ENCODE results near the gene SCTR. TPM values are rescaled to one million over a fixed set of nuclear protein-coding genes. Genes with fewer than 3 reads are reported as not detected.

SCTR gene
- total and polyA plus RNA-seq, 2 of the 13 experiments (the other 11 are each of a cell fraction or from before 2014, with no cell fraction given), result not detected

DNA sequence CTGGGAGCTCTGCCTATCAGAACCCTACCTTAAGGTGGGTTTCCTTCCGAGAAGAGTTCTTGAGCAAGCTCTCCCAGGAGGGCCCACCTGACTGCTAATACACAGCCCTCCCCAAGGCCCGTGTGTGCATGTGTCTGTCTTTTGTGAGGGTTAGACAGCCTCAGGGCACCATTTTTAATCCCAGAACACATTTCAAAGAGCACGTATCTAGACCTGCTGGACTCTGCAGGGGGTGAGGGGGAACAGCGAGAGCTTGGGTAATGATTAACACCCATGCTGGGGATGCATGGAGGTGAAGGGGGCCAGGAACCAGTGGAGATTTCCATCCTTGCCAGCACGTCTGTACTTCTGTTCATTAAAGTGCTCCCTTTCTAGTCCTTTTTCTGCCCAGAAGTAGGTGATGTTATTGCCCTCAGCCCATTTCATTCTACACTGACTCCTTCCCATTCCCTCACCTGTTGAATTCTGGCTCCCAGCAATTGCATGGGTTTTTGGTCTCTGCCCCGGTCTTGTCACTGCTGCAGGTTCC, 86.1 kb downstream of the SCTR start (continued):
- TF ChIP-seq, protein P1, sequence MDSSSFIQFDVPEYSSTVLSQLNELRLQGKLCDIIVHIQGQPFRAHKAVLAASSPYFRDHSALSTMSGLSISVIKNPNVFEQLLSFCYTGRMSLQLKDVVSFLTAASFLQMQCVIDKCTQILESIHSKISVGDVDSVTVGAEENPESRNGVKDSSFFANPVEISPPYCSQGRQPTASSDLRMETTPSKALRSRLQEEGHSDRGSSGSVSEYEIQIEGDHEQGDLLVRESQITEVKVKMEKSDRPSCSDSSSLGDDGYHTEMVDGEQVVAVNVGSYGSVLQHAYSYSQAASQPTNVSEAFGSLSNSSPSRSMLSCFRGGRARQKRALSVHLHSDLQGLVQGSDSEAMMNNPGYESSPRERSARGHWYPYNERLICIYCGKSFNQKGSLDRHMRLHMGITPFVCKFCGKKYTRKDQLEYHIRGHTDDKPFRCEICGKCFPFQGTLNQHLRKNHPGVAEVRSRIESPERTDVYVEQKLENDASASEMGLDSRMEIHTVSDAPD (CRISPR knock-in tag; IDR thresholded peaks at IDR 0.05), result no peak
- TF ChIP-seq PLRG1 (conservative IDR thresholded peaks at IDR 0.05), result no peak
- peak; percentile 57; the same call in 1 of the 2 replicates for TF ChIP-seq TOPORS (CRISPR knock-in tag; IDR thresholded peaks at IDR 0.05)
- peak; percentile 58 for TF ChIP-seq ELF3 (CRISPR knock-in tag; IDR thresholded peaks at IDR 0.05)
- TF ChIP-seq, protein P2, sequence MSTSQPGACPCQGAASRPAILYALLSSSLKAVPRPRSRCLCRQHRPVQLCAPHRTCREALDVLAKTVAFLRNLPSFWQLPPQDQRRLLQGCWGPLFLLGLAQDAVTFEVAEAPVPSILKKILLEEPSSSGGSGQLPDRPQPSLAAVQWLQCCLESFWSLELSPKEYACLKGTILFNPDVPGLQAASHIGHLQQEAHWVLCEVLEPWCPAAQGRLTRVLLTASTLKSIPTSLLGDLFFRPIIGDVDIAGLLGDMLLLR (CRISPR knock-in tag; IDR thresholded peaks at IDR 0.05), result no peak
- no peak for TF ChIP-seq ZNF850 (CRISPR knock-in tag; conservative IDR thresholded peaks at IDR 0.05)
- peak; percentile 77; the same call in 1 of the 2 replicates for TF ChIP-seq ZMYM3 (CRISPR knock-in tag; IDR thresholded peaks at IDR 0.05)
- peak; percentile 84 for TF ChIP-seq KDM6A (CRISPR knock-in tag; IDR thresholded peaks at IDR 0.05; ENCODE audit: low read depth)
- TF ChIP-seq ZNF292 (CRISPR knock-in tag; IDR thresholded peaks at IDR 0.05; ENCODE audit: borderline replicate concordance, low read depth), result peak; percentile 93; the same call in 1 of the 2 replicates
- no peak for TF ChIP-seq CHD4 (IDR thresholded peaks at IDR 0.05; ENCODE audit: borderline replicate concordance, low read length)
- no peak for TF ChIP-seq MLLT10 (CRISPR knock-in tag; IDR thresholded peaks at IDR 0.05)
- TF ChIP-seq MYNN (CRISPR knock-in tag; IDR thresholded peaks at IDR 0.05; ENCODE audit: low read depth), result no peak
- peak; percentile 69 for TF ChIP-seq NFIC (IDR thresholded peaks at IDR 0.05; ENCODE audit: low read length)
- no peak for TF ChIP-seq KDM5B (CRISPR knock-in tag; IDR thresholded peaks at IDR 0.05; ENCODE audit: borderline replicate concordance)
- TF ChIP-seq ZNF883 (CRISPR knock-in tag; IDR thresholded peaks at IDR 0.05; ENCODE audit: not compliant biosample characterization), result no peak
- TF ChIP-seq, protein P3, sequence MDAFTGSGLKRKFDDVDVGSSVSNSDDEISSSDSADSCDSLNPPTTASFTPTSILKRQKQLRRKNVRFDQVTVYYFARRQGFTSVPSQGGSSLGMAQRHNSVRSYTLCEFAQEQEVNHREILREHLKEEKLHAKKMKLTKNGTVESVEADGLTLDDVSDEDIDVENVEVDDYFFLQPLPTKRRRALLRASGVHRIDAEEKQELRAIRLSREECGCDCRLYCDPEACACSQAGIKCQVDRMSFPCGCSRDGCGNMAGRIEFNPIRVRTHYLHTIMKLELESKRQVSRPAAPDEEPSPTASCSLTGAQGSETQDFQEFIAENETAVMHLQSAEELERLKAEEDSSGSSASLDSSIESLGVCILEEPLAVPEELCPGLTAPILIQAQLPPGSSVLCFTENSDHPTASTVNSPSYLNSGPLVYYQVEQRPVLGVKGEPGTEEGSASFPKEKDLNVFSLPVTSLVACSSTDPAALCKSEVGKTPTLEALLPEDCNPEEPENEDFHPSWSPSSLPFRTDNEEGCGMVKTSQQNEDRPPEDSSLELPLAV (CRISPR knock-in tag; conservative IDR thresholded peaks at IDR 0.05; ENCODE audit: low read depth), result no peak
- TF ChIP-seq SIX1 (CRISPR knock-in tag; IDR thresholded peaks at IDR 0.05; ENCODE audit: borderline replicate concordance), result peak; percentile 11; the same call in 1 of the 2 replicates
- TF ChIP-seq KAT2B (IDR thresholded peaks at IDR 0.05; ENCODE audit: borderline replicate concordance, low read depth, low read length), result no peak
- TF ChIP-seq, protein P4, sequence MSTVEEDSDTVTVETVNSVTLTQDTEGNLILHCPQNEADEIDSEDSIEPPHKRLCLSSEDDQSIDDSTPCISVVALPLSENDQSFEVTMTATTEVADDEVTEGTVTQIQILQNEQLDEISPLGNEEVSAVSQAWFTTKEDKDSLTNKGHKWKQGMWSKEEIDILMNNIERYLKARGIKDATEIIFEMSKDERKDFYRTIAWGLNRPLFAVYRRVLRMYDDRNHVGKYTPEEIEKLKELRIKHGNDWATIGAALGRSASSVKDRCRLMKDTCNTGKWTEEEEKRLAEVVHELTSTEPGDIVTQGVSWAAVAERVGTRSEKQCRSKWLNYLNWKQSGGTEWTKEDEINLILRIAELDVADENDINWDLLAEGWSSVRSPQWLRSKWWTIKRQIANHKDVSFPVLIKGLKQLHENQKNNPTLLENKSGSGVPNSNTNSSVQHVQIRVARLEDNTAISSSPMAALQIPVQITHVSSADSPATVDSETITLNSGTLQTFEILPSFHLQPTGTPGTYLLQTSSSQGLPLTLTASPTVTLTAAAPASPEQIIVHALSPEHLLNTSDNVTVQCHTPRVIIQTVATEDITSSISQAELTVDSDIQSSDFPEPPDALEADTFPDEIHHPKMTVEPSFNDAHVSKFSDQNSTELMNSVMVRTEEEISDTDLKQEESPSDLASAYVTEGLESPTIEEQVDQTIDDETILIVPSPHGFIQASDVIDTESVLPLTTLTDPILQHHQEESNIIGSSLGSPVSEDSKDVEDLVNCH (CRISPR knock-in tag; IDR thresholded peaks at IDR 0.05), result no peak
- no peak for TF ChIP-seq PAWR (CRISPR knock-in tag; IDR thresholded peaks at IDR 0.05; ENCODE audit: borderline replicate concordance)
- TF ChIP-seq ZNF317 (CRISPR knock-in tag; IDR thresholded peaks at IDR 0.05), result no peak
- no peak for TF ChIP-seq ZNF546 (CRISPR knock-in tag; conservative IDR thresholded peaks at IDR 0.05)
- TF ChIP-seq, protein P5, sequence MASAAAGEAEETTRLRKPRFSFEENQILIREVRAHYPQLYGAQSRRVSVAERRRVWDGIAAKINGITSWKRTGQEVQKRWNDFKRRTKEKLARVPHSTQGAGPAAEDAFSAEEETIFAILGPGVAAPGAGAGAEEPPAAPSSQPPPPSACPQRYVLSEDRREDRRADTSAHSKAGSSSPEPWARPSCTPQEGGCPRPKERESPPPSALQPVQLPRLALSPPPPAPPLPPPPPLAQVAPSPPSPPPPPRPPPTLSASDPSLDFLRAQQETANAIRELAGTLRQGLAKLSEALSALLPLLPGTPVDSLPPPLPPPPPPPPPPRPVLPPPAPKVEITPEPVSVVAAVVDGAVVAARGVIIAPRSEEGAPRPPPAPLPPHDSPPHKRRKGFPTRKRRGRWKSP (CRISPR knock-in tag; IDR thresholded peaks at IDR 0.05), result no peak
- no peak for TF ChIP-seq HDAC6 (IDR thresholded peaks at IDR 0.05; ENCODE audit: low read depth, low read length)
- no peak for TF ChIP-seq ZNF790 (CRISPR knock-in tag; IDR thresholded peaks at IDR 0.05; ENCODE audit: borderline replicate concordance)
